GM12874 (cell line): ENCODE results near the gene TBC1D9B.

Source experiments
- TF ChIP-seq, protein P1 (sequence below): IDR thresholded peaks from 2 replicates; pipeline ENCODE4 v1.5.1; 2011; ENCODE audit warnings: low read depth, mild to moderate bottlenecking, control low read depth, low read length, moderate library complexity; ENCODE audit not compliant: insufficient read depth

TBC1D9B gene

DNA sequence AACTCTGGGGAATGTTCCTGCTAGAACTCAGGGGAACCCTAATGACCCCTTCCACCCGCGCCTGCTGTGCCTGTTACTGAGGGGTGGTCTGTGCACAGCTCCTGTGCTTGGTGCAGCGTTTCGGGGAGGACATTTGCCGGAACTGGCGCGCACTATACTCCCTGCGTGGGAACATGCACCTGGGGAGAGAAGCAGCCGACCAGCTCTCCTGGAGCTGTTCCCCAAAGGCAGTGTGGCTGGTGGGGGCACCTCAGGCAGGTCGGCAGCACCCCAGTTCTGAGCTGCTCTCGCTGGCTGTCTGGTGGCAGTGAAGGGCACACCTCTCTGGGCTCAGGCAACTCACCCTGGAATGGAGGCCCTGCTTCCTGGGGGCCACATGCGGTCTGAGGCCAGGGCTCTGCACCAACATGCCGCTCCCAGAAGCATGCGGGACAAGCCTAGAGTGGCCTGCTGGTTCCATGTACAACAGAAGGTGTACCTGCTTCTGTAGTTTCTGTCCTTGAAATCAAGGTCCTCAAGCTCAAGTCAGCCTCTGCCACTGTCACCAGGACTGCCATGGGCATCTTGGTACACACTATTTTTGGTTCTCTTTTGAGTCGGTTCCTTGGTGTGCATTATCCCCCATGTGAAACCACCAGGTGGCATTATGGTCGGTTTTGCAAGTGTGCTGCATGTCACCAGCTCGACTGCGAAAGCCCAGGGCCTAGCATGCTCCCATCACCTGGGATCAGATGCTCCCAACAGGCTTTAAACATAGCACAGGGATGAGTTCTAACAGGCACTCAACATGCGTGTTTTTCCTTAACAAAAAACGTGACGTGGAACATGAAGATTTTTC, 41.2 kb downstream of the TBC1D9B start:
- TF ChIP-seq, protein P1, sequence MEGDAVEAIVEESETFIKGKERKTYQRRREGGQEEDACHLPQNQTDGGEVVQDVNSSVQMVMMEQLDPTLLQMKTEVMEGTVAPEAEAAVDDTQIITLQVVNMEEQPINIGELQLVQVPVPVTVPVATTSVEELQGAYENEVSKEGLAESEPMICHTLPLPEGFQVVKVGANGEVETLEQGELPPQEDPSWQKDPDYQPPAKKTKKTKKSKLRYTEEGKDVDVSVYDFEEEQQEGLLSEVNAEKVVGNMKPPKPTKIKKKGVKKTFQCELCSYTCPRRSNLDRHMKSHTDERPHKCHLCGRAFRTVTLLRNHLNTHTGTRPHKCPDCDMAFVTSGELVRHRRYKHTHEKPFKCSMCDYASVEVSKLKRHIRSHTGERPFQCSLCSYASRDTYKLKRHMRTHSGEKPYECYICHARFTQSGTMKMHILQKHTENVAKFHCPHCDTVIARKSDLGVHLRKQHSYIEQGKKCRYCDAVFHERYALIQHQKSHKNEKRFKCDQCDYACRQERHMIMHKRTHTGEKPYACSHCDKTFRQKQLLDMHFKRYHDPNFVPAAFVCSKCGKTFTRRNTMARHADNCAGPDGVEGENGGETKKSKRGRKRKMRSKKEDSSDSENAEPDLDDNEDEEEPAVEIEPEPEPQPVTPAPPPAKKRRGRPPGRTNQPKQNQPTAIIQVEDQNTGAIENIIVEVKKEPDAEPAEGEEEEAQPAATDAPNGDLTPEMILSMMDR = peak; percentile 40; the same call in 1 of the 2 replicates

DNA sequence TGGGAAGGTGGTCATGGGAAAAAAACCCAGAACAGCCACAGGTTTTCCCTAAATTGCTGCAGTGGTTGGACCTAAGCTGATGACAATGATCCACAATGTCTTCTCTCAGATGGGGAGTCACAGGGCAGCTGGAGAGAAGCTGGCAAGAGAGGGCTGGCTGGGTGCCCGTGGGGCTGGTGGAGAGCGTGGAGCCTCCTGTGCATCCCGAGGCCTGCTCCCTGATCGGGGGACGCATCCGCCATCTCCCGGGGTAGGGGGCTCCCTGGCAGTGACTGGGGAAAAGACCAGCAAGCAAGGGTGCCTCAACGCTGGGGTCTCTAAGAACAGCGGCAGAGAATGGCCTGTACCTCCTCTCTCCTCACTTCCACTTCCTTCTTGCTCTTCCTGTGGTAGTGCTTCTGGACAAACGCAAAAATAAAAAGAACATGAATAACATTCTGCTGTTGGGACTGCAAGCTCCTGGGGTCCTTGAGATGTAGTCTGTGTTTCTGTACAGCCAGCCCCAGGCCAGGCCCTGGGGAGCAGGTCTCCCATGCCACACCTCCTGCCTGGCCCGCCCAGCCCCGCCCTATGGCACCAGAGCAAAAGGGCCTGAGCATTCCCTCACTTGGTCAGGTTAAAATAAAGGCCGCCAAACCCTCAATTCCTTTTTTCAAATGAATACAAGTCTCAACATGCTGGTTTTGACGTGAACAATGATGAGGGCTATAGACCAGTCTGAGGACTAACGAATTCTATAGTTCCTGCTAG, 42.0 kb downstream of the TBC1D9B start:
- TF ChIP-seq, protein P1 = no peak

DNA sequence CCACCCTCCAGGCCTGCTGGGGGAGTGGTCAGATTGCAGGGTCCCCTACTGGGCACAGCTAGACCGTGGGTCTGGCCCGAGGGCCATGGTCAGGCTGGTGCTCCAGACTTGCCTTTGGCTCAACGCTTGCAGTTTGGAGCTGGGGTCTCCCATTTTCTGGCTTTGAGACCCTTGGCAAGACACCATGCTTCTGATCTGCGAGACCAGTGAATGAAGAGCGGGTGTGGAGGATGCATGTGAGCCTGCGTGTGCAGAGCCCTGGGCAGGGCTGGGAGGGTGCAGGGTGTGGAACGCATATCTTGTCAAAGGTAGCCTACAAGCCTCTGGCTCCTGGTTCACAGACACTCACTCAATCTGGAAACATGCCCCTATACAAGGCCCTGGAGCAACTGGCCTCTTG, 43.0 kb downstream of the TBC1D9B start:
- TF ChIP-seq, protein P1 = no peak

DNA sequence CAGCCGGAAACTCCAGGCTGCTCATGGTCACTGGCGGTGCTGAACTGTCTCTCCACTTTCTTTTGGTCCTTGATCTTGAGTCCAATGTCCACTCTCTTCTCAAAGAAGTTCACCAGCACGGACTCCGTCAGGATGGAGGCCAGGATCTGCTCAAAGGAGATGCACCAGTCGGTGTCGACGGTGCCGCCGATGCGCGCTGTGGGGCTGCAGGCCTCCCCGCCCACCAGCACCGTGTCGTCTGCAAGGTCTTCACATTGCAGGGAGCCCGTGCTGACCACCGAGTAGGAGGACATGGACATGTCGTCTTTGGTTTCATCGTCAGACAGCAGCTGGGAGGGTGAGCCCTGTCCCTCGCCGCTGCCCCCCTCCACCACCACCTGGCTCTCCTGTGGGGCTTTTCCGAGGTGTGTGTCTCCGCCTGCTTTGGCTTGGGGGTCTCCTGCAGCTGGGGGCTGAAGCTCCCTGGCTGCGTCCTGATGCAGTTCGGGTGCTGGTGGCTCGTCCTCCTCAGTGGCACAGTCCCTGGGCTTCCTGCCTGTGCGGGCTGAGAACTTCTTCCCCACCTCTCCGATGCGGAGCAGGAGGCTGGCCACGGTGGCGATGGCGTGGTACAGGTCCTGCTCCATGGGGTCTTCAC, 44.1 kb downstream of the TBC1D9B start:
- TF ChIP-seq, protein P1 = no peak

DNA sequence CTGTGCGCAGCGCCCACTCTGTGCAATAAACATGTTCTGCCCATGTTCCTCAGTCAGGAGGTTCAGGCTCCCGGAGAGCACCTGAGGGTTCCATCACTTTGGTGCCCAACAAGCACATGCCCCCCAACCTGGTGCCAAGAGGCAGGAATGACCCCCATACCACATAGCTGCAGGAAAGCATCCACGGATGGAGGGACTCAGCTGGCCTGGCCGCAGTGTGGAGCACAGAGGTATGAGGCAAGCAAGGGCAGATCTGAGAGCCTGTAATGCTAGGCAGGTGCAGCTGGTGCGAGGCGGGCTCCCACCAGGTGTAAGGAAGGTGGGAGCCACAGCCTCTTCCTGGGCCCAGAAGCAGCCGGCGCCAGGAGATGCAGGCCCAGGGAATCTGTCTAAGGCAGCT, 44.8 kb downstream of the TBC1D9B start:
- TF ChIP-seq, protein P1 = no peak

DNA sequence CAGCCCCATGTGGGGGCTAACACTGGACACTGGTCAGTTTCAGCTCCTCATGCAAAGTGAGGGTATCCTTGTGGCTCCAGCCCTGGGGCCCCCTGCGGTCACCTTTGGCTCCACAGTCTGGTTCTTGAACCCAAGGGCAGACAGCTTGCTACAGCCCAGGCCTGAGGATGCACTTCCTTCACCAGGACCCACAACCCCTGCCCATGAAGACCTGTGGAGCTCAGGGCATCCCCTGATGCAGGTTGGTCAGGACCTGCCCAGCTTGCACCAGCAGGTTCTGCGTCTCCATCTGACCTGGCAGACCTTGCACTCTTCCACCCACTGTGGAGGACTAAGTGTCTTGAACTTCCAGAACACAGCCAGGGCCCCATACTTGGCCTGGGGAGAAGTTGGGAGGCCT, 45.4 kb downstream of the TBC1D9B start:
- TF ChIP-seq, protein P1 = no peak

DNA sequence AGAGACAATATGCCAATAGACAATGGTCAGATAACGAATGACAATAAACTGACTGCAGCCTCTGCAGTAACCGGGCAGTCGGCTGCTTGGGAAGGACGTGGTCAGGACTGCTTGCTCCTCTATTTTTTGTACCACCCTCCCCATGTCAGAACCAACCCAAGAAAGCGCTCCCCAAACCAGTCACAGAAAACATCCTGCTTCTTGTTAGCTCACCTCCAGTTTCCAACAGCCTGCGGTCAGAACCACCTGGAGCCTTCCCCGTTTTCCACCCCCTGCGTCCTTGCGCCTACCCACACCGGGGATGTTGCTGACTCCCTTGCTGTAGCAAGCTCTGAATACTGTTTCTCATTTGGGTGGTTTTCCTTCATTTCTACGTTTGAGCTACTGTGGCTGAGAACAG, 47.4 kb downstream of the TBC1D9B start:
- TF ChIP-seq, protein P1 = no peak
